Spleen (tissue), 7 donors: ENCODE data around the gene RNASEH1.

ENCODE experiments used
- POLR2A ChIP-seq, 3 donors: fragments of 450-650 bp; IDR thresholded peaks; one replicate each; pipeline ENCODE4 v1.5.1; 2017; ENCODE audit warnings: antibody characterized with exemption in 3 of 3, mild to moderate bottlenecking in 1 of 3
- TF ChIP-seq, protein P1 (sequence below), 11 experiments: fragments of 200-600 bp in 7 of 11; fragments of 450-650 bp in 4 of 11; sonication (generic) in 4 of 11; IDR thresholded peaks in 8 of 11; conservative IDR thresholded peaks in 3 of 11; 1 replicate in 7 of 11; 2 replicates in 4 of 11; pipeline versions ENCODE4 v1.4.0 to v1.8.0; 2016 to 2021; ENCODE audit warnings: antibody characterized with exemption in 11 of 11, inconsistent platforms in 4 of 11, mild to moderate bottlenecking in 1 of 11
- donor health status: DM: no; HTN: no; CAD: no; lungs with moderate emphysema.
- donor health status: DM: no; HTN: no; CAD: no.
- donor health status: DM: no; HTN: no; CAD: no.

DNA sequence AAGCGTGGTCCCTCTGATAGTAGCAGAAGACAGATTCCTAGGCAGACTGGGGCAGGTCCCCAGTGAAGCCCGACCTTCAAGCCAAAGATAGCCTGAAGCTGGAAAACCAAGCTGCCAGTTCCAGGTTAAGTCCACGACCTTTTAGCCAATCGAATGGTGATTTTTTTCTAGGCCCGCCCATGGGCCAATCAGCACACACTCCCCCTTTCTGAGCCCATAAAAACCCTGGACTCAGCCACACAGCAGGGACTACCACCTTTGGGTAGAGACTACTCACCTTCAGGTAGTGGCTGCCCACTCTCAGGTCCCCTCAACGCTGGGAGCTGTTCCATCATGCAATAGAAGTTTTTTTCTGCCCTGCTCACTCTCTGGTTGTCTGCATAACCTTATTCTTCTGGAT lies 24.3 kb downstream of the RNASEH1 start:
- TF ChIP-seq, protein P1, sequence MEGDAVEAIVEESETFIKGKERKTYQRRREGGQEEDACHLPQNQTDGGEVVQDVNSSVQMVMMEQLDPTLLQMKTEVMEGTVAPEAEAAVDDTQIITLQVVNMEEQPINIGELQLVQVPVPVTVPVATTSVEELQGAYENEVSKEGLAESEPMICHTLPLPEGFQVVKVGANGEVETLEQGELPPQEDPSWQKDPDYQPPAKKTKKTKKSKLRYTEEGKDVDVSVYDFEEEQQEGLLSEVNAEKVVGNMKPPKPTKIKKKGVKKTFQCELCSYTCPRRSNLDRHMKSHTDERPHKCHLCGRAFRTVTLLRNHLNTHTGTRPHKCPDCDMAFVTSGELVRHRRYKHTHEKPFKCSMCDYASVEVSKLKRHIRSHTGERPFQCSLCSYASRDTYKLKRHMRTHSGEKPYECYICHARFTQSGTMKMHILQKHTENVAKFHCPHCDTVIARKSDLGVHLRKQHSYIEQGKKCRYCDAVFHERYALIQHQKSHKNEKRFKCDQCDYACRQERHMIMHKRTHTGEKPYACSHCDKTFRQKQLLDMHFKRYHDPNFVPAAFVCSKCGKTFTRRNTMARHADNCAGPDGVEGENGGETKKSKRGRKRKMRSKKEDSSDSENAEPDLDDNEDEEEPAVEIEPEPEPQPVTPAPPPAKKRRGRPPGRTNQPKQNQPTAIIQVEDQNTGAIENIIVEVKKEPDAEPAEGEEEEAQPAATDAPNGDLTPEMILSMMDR (IDR thresholded peaks at IDR 0.05 in 8 of 11, conservative IDR thresholded peaks at IDR 0.05 in 3 of 11), result no peak
- TF ChIP-seq POLR2A (IDR thresholded peaks at IDR 0.05), result no peak
